Measurements from ENCODE around the gene MRPL38. TPM values are rescaled to one million over a fixed set of nuclear protein-coding genes. Genes with fewer than 3 reads are reported as not detected.

The MRPL38 gene
- polyA plus RNA-seq, 1 of the 3 experiments (the other 2 are of a cell fraction), result 93.9 TPM

GRCh38 chr17:75878174-75878998 is 26.3 kb downstream of the MRPL38 start, which contains the start of gene TRIM47:
TRIM47 (minus strand) TSS chr17:75878581; CDS start chr17:75878548, 33 bp downstream.
- peak within 1 kb of the TSS; percentile 34 to 49 for H3K4me3 ChIP-seq (ENCODE audit: low read depth in 2 of 2, low read length in 1 of 2)
- peaks cover 22 to 28% of the 10 kb centered on the region in 2 experiments; a peak in 3 of 4 replicates for H3K4me1 ChIP-seq (ENCODE audit: control insufficient read depth in 1 of 2, insufficient read depth in 2 of 2, low read depth in 1 of 2, low read length in 1 of 2)
- no peaks in the 10 kb centered on the region; the same call in 1 of the 2 replicates for H4K20me1 ChIP-seq (ENCODE audit: insufficient read depth)
- peak within 1 kb of the TSS; percentile 76 for H3K4me2 ChIP-seq
- WGBS (ENCODE audit: low lambda C conversion rate), result 15% methylated on average over 41 of the region's 87 CpGs
- no peak for TF ChIP-seq FOXM1 (IDR thresholded peaks at IDR 0.05; ENCODE audit: low read depth)
- no peak for TF ChIP-seq USF1 (IDR thresholded peaks at IDR 0.05; ENCODE audit: borderline replicate concordance, low read depth)
- TF ChIP-seq GABPA (IDR thresholded peaks at IDR 0.05; ENCODE audit: low read depth), result no peak
- no peaks in the 10 kb centered on the region for H3K9me2 ChIP-seq
- H3K27me3 ChIP-seq (ENCODE audit: insufficient read depth), result no peaks in the 10 kb centered on the region
- peak; percentile 81 for DNase-seq
- H3K36me3 ChIP-seq (replicated peaks in 1 of 2; ENCODE audit: control insufficient read depth in 1 of 2, insufficient read depth in 2 of 2, low read length in 1 of 2), result no peaks in the 10 kb centered on the region
- H3K9ac ChIP-seq, result no peak within 1 kb of the TSS; the same call in 1 of the 2 replicates
- no peaks in the 10 kb centered on the region for H3K9me3 ChIP-seq
- H3K27ac ChIP-seq (ENCODE audit: low read depth in 2 of 2, low read length in 1 of 2), result peak within 1 kb of the TSS in 1 of 2 experiments; percentile 87; a peak in 1 of 4 replicates
- H2AFZ ChIP-seq (ENCODE audit: low read depth), result peak within 1 kb of the TSS; percentile 74
- H3K79me2 ChIP-seq (ENCODE audit: insufficient read depth), result no peaks in the 10 kb centered on the region
- ChIA-PET POLR2A (interaction anchor here (0.6 to 2.2 kb wide), 7 partner anchors 10 to 135 kb away, joined by 3 to 9 read pairs (median 4); partner anchors contain the start of gene WBP2), CTCF (interaction anchor here (0.7 to 15.4 kb wide), 18 partner anchors 11 to 130 kb away, joined by 3 to 214 read pairs (median 6); partner anchors contain the start of genes ACOX1, MRPL38, TEN1 and TRIM65)
- H3F3A ChIP-seq (replicated peaks; ENCODE audit: insufficient read depth), result peaks cover 33% of the 10 kb centered on the region

GRCh38 chr17:75877752-75878173 is 26.9 kb downstream of the MRPL38 start:
- Histone ChIP-seq H3K36me3 (replicated peaks in 1 of 2; ENCODE audit: control insufficient read depth in 1 of 2, insufficient read depth in 2 of 2, low read length in 1 of 2) (no peaks in the 10 kb centered on the region), H3K4me3 (ENCODE audit: low read depth in 2 of 2, low read length in 1 of 2) (peak overlapping the region; percentile 34 to 49), H3K79me2 (ENCODE audit: insufficient read depth) (no peaks in the 10 kb centered on the region), H3K9ac (no peak overlapping the region; the same call in 1 of the 2 replicates), H3K27me3 (ENCODE audit: insufficient read depth) (no peaks in the 10 kb centered on the region), H3K4me1 (ENCODE audit: control insufficient read depth in 1 of 2, insufficient read depth in 2 of 2, low read depth in 1 of 2, low read length in 1 of 2) (peaks cover 27 to 32% of the 10 kb centered on the region in 2 experiments; a peak in 3 of 4 replicates), H3K27ac (ENCODE audit: low read depth in 2 of 2, low read length in 1 of 2) (peak overlapping the region in 1 of 2 experiments; percentile 87; a peak in 1 of 4 replicates), H3K4me2 (peak overlapping the region; percentile 76), H3K9me3 (no peaks in the 10 kb centered on the region), H2AFZ (ENCODE audit: low read depth) (peak overlapping the region; percentile 74), H3K9me2 (no peaks in the 10 kb centered on the region), H3F3A (replicated peaks; ENCODE audit: insufficient read depth) (peaks cover 33% of the 10 kb centered on the region), H4K20me1 (ENCODE audit: insufficient read depth) (no peaks in the 10 kb centered on the region; the same call in 1 of the 2 replicates)
- CTCF ChIA-PET, result interaction anchor here (0.6 to 15.4 kb wide), 21 partner anchors 10 to 130 kb away, joined by 3 to 214 read pairs (median 5); partner anchors contain the start of genes ACOX1, MRPL38, TEN1 and TRIM65
- 7% methylated on average over 11 of the region's 56 CpGs for WGBS (ENCODE audit: low lambda C conversion rate)
- POLR2A ChIA-PET, result interaction anchor here (1.0 to 2.2 kb wide), 3 partner anchors 9 to 22 kb away, joined by 4 to 9 read pairs (median 4); partner anchors contain the start of gene WBP2
- DNase-seq, result peak; percentile 93
- TF ChIP-seq CHD2 (IDR thresholded peaks at IDR 0.05; ENCODE audit: low read length, partially characterized antibody) (no peak), FOXM1 (IDR thresholded peaks at IDR 0.05; ENCODE audit: low read depth) (no peak), RAD21 (IDR thresholded peaks at IDR 0.05; ENCODE audit: low read length) (peak; percentile 34; the same call in 1 of the 2 replicates), ELF1 (IDR thresholded peaks at IDR 0.05) (no peak), MAX (IDR thresholded peaks at IDR 0.05; ENCODE audit: low read depth) (peak; percentile 78), PBX3 (IDR thresholded peaks at IDR 0.05) (no peak), POLR2AphosphoS5 (IDR thresholded peaks at IDR 0.05; ENCODE audit: low read depth, low read length) (no peak), RCOR1 (IDR thresholded peaks at IDR 0.05; ENCODE audit: low read length) (no peak), MXI1 (IDR thresholded peaks at IDR 0.05; ENCODE audit: low read depth, low read length) (peak; percentile 74), RFX5 (IDR thresholded peaks at IDR 0.05; ENCODE audit: low read length) (no peak), EZH2phosphoT487 (IDR thresholded peaks at IDR 0.05; ENCODE audit: borderline replicate concordance, low read depth) (no peak), NRF1 (IDR thresholded peaks at IDR 0.05; ENCODE audit: low read depth, low read length) (peak; percentile 46), CTCF (IDR thresholded peaks at IDR 0.05) (peak; percentile 15; the same call in 1 of the 2 replicates), EP300 (IDR thresholded peaks at IDR 0.05; ENCODE audit: borderline replicate concordance in 1 of 2, low read depth in 1 of 2, low read length in 1 of 2) (no peak), GABPA (IDR thresholded peaks at IDR 0.05; ENCODE audit: low read depth) (no peak), TCF12 (IDR thresholded peaks at IDR 0.05) (no peak), IRF3 (IDR thresholded peaks at IDR 0.05; ENCODE audit: low read depth, low read length) (no peak), YY1 (IDR thresholded peaks at IDR 0.05; ENCODE audit: low read depth) (no peak)
